Glutamatergic neuron (in vitro differentiated cells): ENCODE data around the gene FUS. TPM values are rescaled to one million over a fixed set of nuclear protein-coding genes. Genes with fewer than 3 reads are reported as not detected.

Experiments
- DNase-seq: peaks from one replicate; pipeline ENCODE4 v3.0.0; 2022
- H3K27ac Mint-ChIP-seq: one replicate; pipeline ENCODE4 v1.8.0; 2020; ENCODE audit warnings: mild to moderate bottlenecking, mixed read lengths, inconsistent platforms; ENCODE audit not compliant: unreplicated experiment
- H3K27me3 Mint-ChIP-seq: one replicate; pipeline ENCODE4 v1.8.0; 2020; ENCODE audit warnings: mild to moderate bottlenecking, moderate library complexity, mixed read lengths, inconsistent platforms; ENCODE audit not compliant: unreplicated experiment
- H3K36me3 Mint-ChIP-seq: one replicate; pipeline ENCODE4 v1.8.0; 2020; ENCODE audit warnings: mild to moderate bottlenecking, mixed read lengths, inconsistent platforms; ENCODE audit not compliant: unreplicated experiment
- H3K4me1 Mint-ChIP-seq: one replicate; pipeline ENCODE4 v1.8.0; 2020; ENCODE audit warnings: mild to moderate bottlenecking, low read depth, mixed read lengths, inconsistent platforms; ENCODE audit not compliant: unreplicated experiment
- H3K4me3 Mint-ChIP-seq: one replicate; pipeline ENCODE4 v1.8.0; 2020; ENCODE audit warnings: mild to moderate bottlenecking, mixed read lengths, inconsistent platforms; ENCODE audit not compliant: unreplicated experiment
- H3K9me3 Mint-ChIP-seq: one replicate; pipeline ENCODE4 v1.8.0; 2020; ENCODE audit warnings: mild to moderate bottlenecking, moderate library complexity, mixed read lengths, inconsistent platforms; ENCODE audit not compliant: unreplicated experiment
- CTCF ChIP-seq: fragments of 200-600 bp; sonication (generic); IDR thresholded peaks from one replicate; pipeline ENCODE4 v1.5.0; 2021; ENCODE audit not compliant: partially characterized antibody, unreplicated experiment
- total RNA-seq: library from RNA; stranded (reverse); fragmentation: NEBNext Ultra II Directional; extraction: Animal tissue kit (Norgen Biotek cat#: 25700); gene quantifications from one replicate; pipeline ENCODE4 v1.2.1, GENCODE V29; 2021; ENCODE audit not compliant: unreplicated experiment

Gene FUS
- total RNA-seq, 1 donor from 2014 or later, result 473 TPM

GRCh38 chr16:31145398-31145990 is 34.4 kb upstream of the FUS start:
- no peak for TF ChIP-seq CTCF
- Mint-ChIP-seq H3K27ac (no peak overlapping the region), H3K27me3 (peaks cover 16% of the 10 kb centered on the region), H3K4me1 (peaks cover 3% of the 10 kb centered on the region), H3K4me3 (no peak overlapping the region), H3K36me3 (peaks cover 4% of the 10 kb centered on the region), H3K9me3 (peaks cover 7% of the 10 kb centered on the region)
- DNase-seq, result no peak

GRCh38 chr16:31147574-31147973 is 32.4 kb upstream of the FUS start:
- peaks cover 4% of the 10 kb centered on the region for H3K36me3 Mint-ChIP-seq
- no peak overlapping the region for H3K27ac Mint-ChIP-seq
- TF ChIP-seq CTCF, result no peak
- H3K4me1 Mint-ChIP-seq, result peaks cover 1% of the 10 kb centered on the region
- no peak overlapping the region for H3K4me3 Mint-ChIP-seq
- peaks cover 1% of the 10 kb centered on the region for H3K9me3 Mint-ChIP-seq
- DNase-seq, result no peak
- H3K27me3 Mint-ChIP-seq, result peaks cover 16% of the 10 kb centered on the region

- Mint-ChIP-seq H3K27me3 (peaks cover 16% of the 10 kb centered on the region), H3K9me3 (peaks cover 1% of the 10 kb centered on the region), H3K27ac (no peak overlapping the region), H3K4me1 (peaks cover 1% of the 10 kb centered on the region), H3K36me3 (peaks cover 4% of the 10 kb centered on the region), H3K4me3 (no peak overlapping the region)
- TF ChIP-seq CTCF, result no peak
- no peak for DNase-seq
Observed at GRCh38 chr16:31148281-31148728, 31.6 kb upstream of the FUS start.

GRCh38 chr16:31148896-31149295 is 31.0 kb upstream of the FUS start:
- Mint-ChIP-seq H3K27ac (no peak overlapping the region), H3K4me3 (no peak overlapping the region), H3K27me3 (peaks cover 12% of the 10 kb centered on the region), H3K9me3 (peaks cover 1% of the 10 kb centered on the region), H3K4me1 (peaks cover 1% of the 10 kb centered on the region), H3K36me3 (peaks cover 4% of the 10 kb centered on the region)
- DNase-seq, result no peak
- no peak for TF ChIP-seq CTCF

GRCh38 chr16:31149332-31149731 is 30.6 kb upstream of the FUS start:
- Mint-ChIP-seq H3K4me1 (peaks cover 1% of the 10 kb centered on the region), H3K4me3 (no peak overlapping the region), H3K9me3 (peaks cover 1% of the 10 kb centered on the region), H3K36me3 (peaks cover 4% of the 10 kb centered on the region), H3K27me3 (peaks cover 8% of the 10 kb centered on the region), H3K27ac (no peak overlapping the region)
- no peak for DNase-seq
- no peak for TF ChIP-seq CTCF
